Body of pancreas (tissue), 4 donors: Measurements from ENCODE around the gene SETBP1. TPM values are rescaled to one million over a fixed set of nuclear protein-coding genes. Genes with fewer than 3 reads are reported as not detected.
A peak's percentile ranks its signal among the peaks of the same experiment; 100 is the strongest.

Experiments used
- ATAC-seq: fragments of 150-250 bp; one replicate; pipeline ENCODE4 v1.9.1; 2016
- DNase-seq, 4 donors: peaks; one replicate each; pipeline ENCODE4 v3.0.0-alpha.2; 2019
- H3K27ac ChIP-seq, 4 donors: fragments of 200-600 bp; sonication (generic); 1 replicate in 3 of 4; 2 replicates in 1 of 4; pipeline versions ENCODE4 v1.5.1 to v1.6.1; 2016 to 2019; ENCODE audit warnings: mild to moderate bottlenecking in 1 of 4, mixed read lengths in 1 of 4, moderate library complexity in 1 of 4
- H3K27me3 ChIP-seq, 2 donors: fragments of 200-600 bp; sonication (generic); one replicate each; pipeline ENCODE4 v1.6.0; 2016; ENCODE audit warnings: mild to moderate bottlenecking in 1 of 2
- H3K36me3 ChIP-seq, 2 donors: fragments of 200-600 bp; sonication (generic); replicated peaks in 1 of 2; 2 replicates each; pipeline ENCODE4 v1.5.1; 2016; ENCODE audit warnings: low read depth in 2 of 2; ENCODE audit not compliant: insufficient read depth in 1 of 2
- H3K4me1 ChIP-seq: fragments of 200-600 bp; sonication (generic); one replicate; pipeline ENCODE4 v1.6.0; 2016
- H3K4me3 ChIP-seq, 2 donors: fragments of 200-600 bp; sonication (generic); 1 replicate in 1 of 2; 2 replicates in 1 of 2; pipeline ENCODE4 v1.5.1; 2016 to 2019
- H3K9me3 ChIP-seq, 3 donors: fragments of 200-600 bp; sonication (generic); 1 replicate in 2 of 3; 2 replicates in 1 of 3; pipeline ENCODE4 v1.5.1; 2016
- CTCF ChIP-seq, 7 experiments: fragments of 450-650 bp in 4 of 7; fragments of 200-600 bp in 3 of 7; sonication (generic) in 3 of 7; IDR thresholded peaks; one replicate each; pipeline ENCODE4 v1.5.1; 2016 to 2019; ENCODE audit warnings: antibody characterized with exemption in 7 of 7
- POLR2A ChIP-seq, 3 donors: fragments of 450-650 bp; IDR thresholded peaks; one replicate each; pipeline ENCODE4 v1.6.1; 2016; ENCODE audit warnings: antibody characterized with exemption in 3 of 3, mild to moderate bottlenecking in 2 of 3
- WGBS, 2 donors: methylation state at CpG; one replicate each; pipeline ENCODE4 v1.1.5; 2017; 5-methylcytosine and 5-hydroxymethylcytosine counted together
- intact Hi-C: fragments of 100-400 bp; cut with DNase I; formaldehyde crosslinking; loops from one replicate; pipeline ENCODE4 v1.15.1; 2023
- total RNA-seq, 2 donors: library from RNA; depleted of rRNA; stranded (reverse); fragments of >200 nt; gene quantifications; one replicate each; pipeline ENCODE4 v1.1.0, GENCODE V29; 2016

Gene SETBP1
- total RNA-seq, 2 donors from 2014 or later: 23.6 to 37.2 TPM

- WGBS, 2 donors: 59 to 60% methylated on average over 6 of the region's 6 CpGs
- peak overlapping the region in 2 of 4 donors; percentile 6 to 27 for H3K27ac ChIP-seq
- H3K4me3 ChIP-seq: no peak overlapping the region
- intact Hi-C loops: no loop called here
- H3K4me1 ChIP-seq: peaks cover 62% of the 10 kb centered on the region
- DNase-seq (no peak), ATAC-seq (no peak)
- H3K36me3 ChIP-seq: no peaks in the 10 kb centered on the region
- no peaks in the 10 kb centered on the region for H3K27me3 ChIP-seq
- no peaks in the 10 kb centered on the region for H3K9me3 ChIP-seq
- TF ChIP-seq CTCF (IDR thresholded peaks at IDR 0.05) (no peak), POLR2A (IDR thresholded peaks at IDR 0.05) (no peak)
These were observed 201.6 kb downstream of the SETBP1 start for GRCh38 chr18:44882163-44882868.

DNA sequence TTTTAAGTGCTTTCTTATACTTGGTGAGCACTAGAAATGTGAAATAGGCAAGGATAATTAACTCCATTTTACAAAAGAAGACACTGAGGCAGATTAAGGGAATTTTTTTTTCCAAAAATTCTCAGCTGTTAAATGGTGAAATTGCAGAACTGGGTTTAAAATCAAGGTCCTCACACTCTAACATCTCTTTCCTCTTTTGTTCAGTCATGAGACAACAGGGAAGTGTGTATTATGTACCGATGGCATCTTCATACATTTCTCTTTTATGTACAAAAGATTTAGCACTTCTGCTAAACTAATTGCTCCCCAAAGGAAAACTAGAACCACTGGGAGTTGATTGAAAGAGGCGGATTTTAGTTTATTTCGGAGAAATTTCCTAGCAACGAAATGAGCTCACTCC is 203.0 kb downstream of the SETBP1 start:
- Histone ChIP-seq H3K9me3 (no peaks in the 10 kb centered on the region), H3K36me3 (no peaks in the 10 kb centered on the region), H3K27me3 (no peaks in the 10 kb centered on the region), H3K4me1 (peaks cover 75% of the 10 kb centered on the region), H3K4me3 (no peak overlapping the region), H3K27ac (no peak overlapping the region)
- 88 to 89% methylated on average over 4 of the region's 4 CpGs for WGBS, 2 donors
- intact Hi-C loops: no loop called here
- DNase-seq (no peak), ATAC-seq (no peak)
- TF ChIP-seq POLR2A (IDR thresholded peaks at IDR 0.05) (no peak), CTCF (IDR thresholded peaks at IDR 0.05) (no peak)

- no peaks in the 10 kb centered on the region for H3K36me3 ChIP-seq
- peak overlapping the region in 2 of 4 donors; percentile 3 to 67 for H3K27ac ChIP-seq
- no peaks in the 10 kb centered on the region for H3K9me3 ChIP-seq
- H3K4me1 ChIP-seq: peaks cover 72% of the 10 kb centered on the region
- TF ChIP-seq CTCF (IDR thresholded peaks at IDR 0.05) (no peak), POLR2A (IDR thresholded peaks at IDR 0.05) (no peak)
- intact Hi-C loops: no loop called here
- H3K27me3 ChIP-seq: no peaks in the 10 kb centered on the region
- no peak for ATAC-seq
- no peak for DNase-seq
- no peak overlapping the region for H3K4me3 ChIP-seq
These were observed 203.7 kb downstream of the SETBP1 start for GRCh38 chr18:44884431-44884830.

DNA sequence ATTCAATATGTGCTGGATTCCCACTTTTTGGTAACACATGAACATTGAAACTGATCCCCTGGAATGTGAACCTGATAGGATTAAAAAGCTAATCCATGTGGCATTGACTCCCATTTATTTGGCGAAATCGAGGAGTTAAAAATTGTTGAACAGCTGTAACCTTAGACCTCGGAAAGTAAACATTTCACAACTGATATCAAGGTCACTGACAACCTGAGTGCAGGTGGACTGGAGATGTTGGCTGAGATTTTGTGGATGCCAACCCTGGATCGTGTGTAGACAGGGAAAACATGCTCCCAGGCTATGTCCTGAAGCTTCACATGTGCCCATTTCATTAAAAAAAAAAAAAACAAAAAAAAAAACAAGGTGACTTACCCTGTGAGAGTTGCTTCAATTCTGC is 204.8 kb downstream of the SETBP1 start:
- 19 to 35% methylated on average over 4 of the region's 4 CpGs for WGBS, 2 donors
- H3K27ac ChIP-seq: peak overlapping the region in 3 of 4 donors; percentile 42 to 67 (median 49)
- no peak for TF ChIP-seq CTCF (IDR thresholded peaks at IDR 0.05)
- TF ChIP-seq POLR2A (IDR thresholded peaks at IDR 0.05): no peak
- H3K27me3 ChIP-seq: no peaks in the 10 kb centered on the region
- H3K4me1 ChIP-seq: peaks cover 65% of the 10 kb centered on the region
- ATAC-seq (peak; percentile 65), DNase-seq (peak; percentile 51 to 79 (median 58))
- no peaks in the 10 kb centered on the region for H3K9me3 ChIP-seq
- H3K4me3 ChIP-seq: no peak overlapping the region
- H3K36me3 ChIP-seq: no peaks in the 10 kb centered on the region
- intact Hi-C loops: no loop called here

- no peaks in the 10 kb centered on the region for H3K36me3 ChIP-seq
- no peak overlapping the region for H3K4me3 ChIP-seq
- H3K9me3 ChIP-seq: no peaks in the 10 kb centered on the region
- TF ChIP-seq POLR2A (IDR thresholded peaks at IDR 0.05): no peak
- peak in 4 of 7 experiments; percentile 11 to 22 (median 14) for TF ChIP-seq CTCF (IDR thresholded peaks at IDR 0.05)
- ATAC-seq (peak; percentile 97), DNase-seq (peak; percentile 65 to 84 (median 76))
- intact Hi-C loops: no loop called here
- H3K27ac ChIP-seq: peak overlapping the region; percentile 46 to 75 (median 68)
- no peaks in the 10 kb centered on the region for H3K27me3 ChIP-seq
- H3K4me1 ChIP-seq: peaks cover 48% of the 10 kb centered on the region
These were observed 206.5 kb downstream of the SETBP1 start for GRCh38 chr18:44887227-44887631.
